Bronchial epithelial cell (primary cell): Measurements from ENCODE around the gene KDM4F. TPM values are rescaled to one million over a fixed set of nuclear protein-coding genes. Genes with fewer than 3 reads are reported as not detected.
"Not testable (repeated sequence)": the region's sequence is repeated elsewhere in the genome, so short reads cannot be mapped to it uniquely, and the experiment has no call there.

Source experiments
- DNase-seq: peaks from one replicate; pipeline ENCODE4 v3.0.0-alpha.2; 2010; ENCODE audit warnings: low read depth
- FAIRE-seq: peaks from 2 replicates; lab custom pipeline; 2011; peaks lifted over from hg19 to GRCh38; lab: Jason Lieb, UNC
- H3K27me3 ChIP-seq: 2 replicates; pipeline ENCODE4 v1.5.1; 2011; ENCODE audit warnings: low read length; ENCODE audit not compliant: control insufficient read depth, insufficient read depth
- H3K36me3 ChIP-seq: 2 replicates; pipeline ENCODE4 v1.5.1; 2011; ENCODE audit warnings: low read length; ENCODE audit not compliant: control insufficient read depth, insufficient read depth
- H3K4me3 ChIP-seq: 2 replicates; pipeline ENCODE4 v1.5.1; 2011; ENCODE audit warnings: mild to moderate bottlenecking, low read depth, low read length, control low read depth
- total RNA-seq: library from RNA; depleted of rRNA; stranded (reverse); fragments of >200 nt; gene quantifications from 2 replicates; pipeline ENCODE4 v1.2.1, GENCODE V29; 2014
- TF ChIP-seq, protein P1 (sequence below): IDR thresholded peaks from 2 replicates; pipeline ENCODE4 v1.5.1; 2011; ENCODE audit warnings: mild to moderate bottlenecking, moderate library complexity, low read length, control low read depth, inconsistent platforms; ENCODE audit not compliant: insufficient read depth, severe bottlenecking

Gene KDM4F
- total RNA-seq, 1 donor from 2014 or later, result not detected

DNA sequence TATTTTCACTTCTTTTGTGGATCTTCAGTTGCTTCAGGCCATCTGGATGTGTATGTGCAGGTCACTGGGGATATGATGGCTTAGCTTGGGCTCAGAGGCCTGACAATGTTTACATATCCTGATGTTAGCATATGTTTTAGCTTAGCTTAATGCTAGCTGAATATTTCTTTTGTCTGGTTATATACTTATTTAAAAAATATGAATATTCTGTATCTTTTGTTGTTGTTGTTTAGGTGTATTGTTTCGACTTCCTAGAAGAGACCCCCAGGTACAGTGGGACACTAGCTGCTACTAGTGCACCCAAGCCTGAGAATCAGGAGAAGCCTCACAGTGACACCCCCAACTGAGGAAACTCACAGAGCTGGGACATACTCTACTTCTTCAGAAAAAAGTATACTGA is 24.3 kb upstream of the KDM4F start, which contains the start of gene KDM4E:
Gene KDM4E (plus strand): TSS at position 301 of the 400 bp plus-strand sequence. CDS start 300 bp downstream, outside the sequence.
- TF ChIP-seq, protein P1, sequence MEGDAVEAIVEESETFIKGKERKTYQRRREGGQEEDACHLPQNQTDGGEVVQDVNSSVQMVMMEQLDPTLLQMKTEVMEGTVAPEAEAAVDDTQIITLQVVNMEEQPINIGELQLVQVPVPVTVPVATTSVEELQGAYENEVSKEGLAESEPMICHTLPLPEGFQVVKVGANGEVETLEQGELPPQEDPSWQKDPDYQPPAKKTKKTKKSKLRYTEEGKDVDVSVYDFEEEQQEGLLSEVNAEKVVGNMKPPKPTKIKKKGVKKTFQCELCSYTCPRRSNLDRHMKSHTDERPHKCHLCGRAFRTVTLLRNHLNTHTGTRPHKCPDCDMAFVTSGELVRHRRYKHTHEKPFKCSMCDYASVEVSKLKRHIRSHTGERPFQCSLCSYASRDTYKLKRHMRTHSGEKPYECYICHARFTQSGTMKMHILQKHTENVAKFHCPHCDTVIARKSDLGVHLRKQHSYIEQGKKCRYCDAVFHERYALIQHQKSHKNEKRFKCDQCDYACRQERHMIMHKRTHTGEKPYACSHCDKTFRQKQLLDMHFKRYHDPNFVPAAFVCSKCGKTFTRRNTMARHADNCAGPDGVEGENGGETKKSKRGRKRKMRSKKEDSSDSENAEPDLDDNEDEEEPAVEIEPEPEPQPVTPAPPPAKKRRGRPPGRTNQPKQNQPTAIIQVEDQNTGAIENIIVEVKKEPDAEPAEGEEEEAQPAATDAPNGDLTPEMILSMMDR, result no peak
- FAIRE-seq, result no peak
- H3K36me3 ChIP-seq, result no peaks in the 10 kb centered on the region

DNA sequence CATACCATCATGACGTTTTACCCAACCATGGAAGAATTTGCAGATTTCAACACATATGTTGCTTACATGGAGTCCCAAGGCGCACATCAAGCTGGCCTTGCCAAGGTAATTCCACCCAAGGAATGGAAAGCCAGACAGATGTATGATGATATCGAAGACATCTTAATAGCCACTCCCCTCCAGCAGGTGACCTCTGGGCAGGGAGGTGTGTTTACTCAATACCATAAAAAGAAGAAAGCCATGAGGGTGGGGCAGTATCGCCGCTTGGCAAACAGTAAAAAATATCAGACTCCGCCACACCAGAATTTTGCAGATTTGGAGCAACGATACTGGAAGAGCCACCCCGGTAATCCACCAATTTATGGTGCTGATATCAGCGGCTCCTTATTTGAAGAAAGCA is 23.6 kb upstream of the KDM4F start:
- DNase-seq, H3K27me3 ChIP-seq, H3K36me3 ChIP-seq, H3K4me3 ChIP-seq: not testable (repeated sequence)
- FAIRE-seq, result peak; percentile 47

More for the DNA sequence above, 24.3 kb upstream of the KDM4F start, which contains the start of gene KDM4E:
- Histone ChIP-seq H3K27me3 (no peaks in the 10 kb centered on the region), H3K4me3 (no peak within 1 kb of the TSS)
- no peak for DNase-seq

DNA sequence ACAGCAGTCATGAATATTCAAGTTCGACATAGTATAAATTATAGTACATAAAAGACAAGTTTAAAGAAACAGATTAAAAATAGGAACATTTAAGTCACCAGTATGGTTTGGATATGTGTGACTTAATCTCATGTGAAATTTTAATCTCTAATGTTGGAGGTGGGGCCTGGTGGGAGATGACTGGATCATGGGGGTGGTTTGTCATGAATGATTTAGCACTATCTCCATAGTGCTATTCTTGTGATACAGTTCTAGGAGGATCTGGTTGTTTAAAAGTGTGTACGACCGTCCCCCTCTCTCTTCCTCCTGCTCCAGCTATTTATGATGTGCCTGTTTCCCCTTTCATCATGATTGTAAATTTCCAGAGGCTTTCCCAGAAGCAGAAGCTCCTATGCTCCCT is 20.9 kb upstream of the KDM4F start:
- H3K27me3 ChIP-seq, result no peaks in the 10 kb centered on the region
- H3K36me3 ChIP-seq, result no peaks in the 10 kb centered on the region
- DNase-seq (no peak), FAIRE-seq (no peak)
- no peak overlapping the region for H3K4me3 ChIP-seq
- TF ChIP-seq, protein P1, result no peak

DNA sequence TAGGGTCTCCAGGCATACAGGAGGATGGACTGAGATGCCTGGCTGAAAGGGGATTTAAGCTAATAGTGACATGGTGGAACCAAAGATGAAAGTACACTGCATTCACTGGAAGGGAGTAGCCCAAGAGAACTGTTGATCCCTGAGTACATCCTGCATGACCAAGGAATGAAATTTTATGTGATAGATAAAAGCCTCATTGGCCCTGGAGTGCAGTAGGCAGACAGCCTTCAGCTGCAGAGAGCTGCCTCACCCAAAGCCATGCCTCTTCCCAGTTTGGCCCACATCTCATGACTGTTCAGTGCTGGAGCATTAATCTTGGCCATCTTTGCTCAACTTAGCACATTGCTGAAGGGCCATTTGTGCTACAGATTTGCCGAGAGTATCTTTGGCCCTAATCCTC is 16.2 kb upstream of the KDM4F start:
- Histone ChIP-seq H3K36me3 (no peaks in the 10 kb centered on the region), H3K4me3 (no peak overlapping the region), H3K27me3 (no peaks in the 10 kb centered on the region)
- DNase-seq (no peak), FAIRE-seq (no peak)
- TF ChIP-seq, protein P1, result no peak

DNA sequence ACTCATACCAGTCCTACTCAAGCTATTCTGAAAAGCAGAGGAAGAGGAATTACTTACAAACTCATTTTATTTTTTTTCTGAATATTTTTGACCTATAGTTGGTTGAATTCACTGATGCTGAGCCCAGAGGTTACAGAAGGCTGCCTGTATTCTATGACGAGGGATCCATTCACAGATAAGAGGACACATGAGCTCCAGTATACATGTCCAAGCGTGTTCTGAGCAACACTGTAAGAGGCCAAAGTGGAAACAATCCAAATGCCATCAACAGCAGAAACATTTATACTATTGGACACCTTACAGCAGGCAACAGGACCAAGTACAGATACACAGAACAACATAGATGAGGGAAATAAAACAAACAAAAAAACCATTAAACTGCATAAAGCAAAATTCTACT is 13.9 kb upstream of the KDM4F start:
- Histone ChIP-seq H3K4me3 (no peak overlapping the region), H3K27me3 (no peaks in the 10 kb centered on the region), H3K36me3 (no peaks in the 10 kb centered on the region)
- DNase-seq, result peak; percentile 92
- TF ChIP-seq, protein P1, result no peak
- FAIRE-seq, result no peak

DNA sequence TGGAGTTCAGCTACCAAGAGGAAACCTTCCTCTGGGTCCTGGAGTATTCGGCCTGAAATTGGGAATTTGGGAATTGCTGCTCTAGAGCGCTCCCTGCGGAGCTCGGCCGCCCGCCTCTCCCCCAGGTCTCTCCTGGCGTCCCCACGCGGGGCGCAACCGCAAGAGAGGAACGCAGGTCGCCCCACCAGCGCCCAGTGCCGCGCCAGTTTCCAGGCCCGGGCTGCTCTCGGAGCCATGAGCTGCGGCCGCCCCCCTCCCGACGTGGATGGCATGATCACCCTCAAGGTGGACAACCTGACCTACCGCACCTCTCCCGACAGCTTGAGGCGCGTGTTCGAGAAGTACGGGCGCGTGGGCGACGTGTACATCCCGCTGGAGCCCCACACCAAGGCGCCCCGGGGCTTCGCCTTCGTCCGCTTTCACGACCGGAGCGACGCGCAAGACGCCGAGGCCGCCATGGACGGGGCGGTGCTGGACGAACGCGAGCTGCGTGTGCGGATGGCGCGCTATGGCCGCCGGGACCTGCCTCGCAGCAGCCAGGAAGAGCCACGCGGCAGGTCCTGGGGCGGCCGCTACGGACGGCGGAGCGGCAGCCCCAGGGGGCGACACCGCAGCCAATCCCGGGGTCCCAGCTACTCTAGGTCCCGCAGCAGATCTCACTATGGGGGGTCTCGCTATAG is 11.7 kb upstream of the KDM4F start:
- FAIRE-seq, H3K36me3 ChIP-seq, H3K27me3 ChIP-seq, DNase-seq: not testable (repeated sequence)
- peak overlapping the region; percentile 27 for H3K4me3 ChIP-seq

DNA sequence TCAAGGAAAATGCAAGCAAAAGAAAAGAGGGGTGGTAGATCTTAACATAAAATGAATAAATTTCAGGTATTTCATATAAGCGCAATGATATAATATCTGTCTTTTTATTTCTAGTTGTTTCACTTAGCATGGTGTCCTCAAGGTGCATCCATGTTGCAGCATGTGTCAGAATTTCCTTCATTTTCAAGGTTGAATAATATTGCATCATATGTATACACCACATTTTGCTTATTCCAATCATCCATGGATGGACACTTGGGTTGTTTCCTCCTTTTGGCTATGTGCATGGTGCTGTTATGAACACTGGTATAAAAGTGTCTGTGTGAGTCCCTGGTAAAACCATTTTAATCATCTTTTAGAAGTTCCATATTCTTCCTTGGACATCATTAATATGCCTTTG is 7.0 kb upstream of the KDM4F start:
- TF ChIP-seq, protein P1, result no peak
- Histone ChIP-seq H3K27me3 (peaks cover 2% of the 10 kb centered on the region), H3K4me3 (no peak overlapping the region), H3K36me3 (no peaks in the 10 kb centered on the region)
- DNase-seq (no peak), FAIRE-seq (no peak)
